ENCODE measurements around the gene TENT4B.
A peak's percentile ranks its signal among the peaks of the same experiment; 100 is the strongest.

Gene TENT4B

GRCh38 chr16:50259334-50260205 lies 106.5 kb downstream of the TENT4B start:
- peaks cover 55 to 70% (median 69%) of the 10 kb centered on the region in 10 experiments for H3K4me1 ChIP-seq
- TF ChIP-seq Cebpa-rat (IDR thresholded peaks at IDR 0.05), result peak in 5 of 11 experiments; percentile 41 to 64 (median 51); a peak in 6 of 22 replicates
- no peaks in the 10 kb centered on the region; a peak in 1 of 22 replicates for H3K27me3 ChIP-seq
- no peaks in the 10 kb centered on the region for H3K36me3 ChIP-seq
- H3K27ac ChIP-seq, result peak overlapping the region in 10 of 11 experiments; percentile 7 to 86 (median 76); a peak in 18 of 22 replicates
- peaks cover 0 to 7% (median 0%) of the 10 kb centered on the region in 11 experiments; a peak in 2 of 22 replicates for H3K9me3 ChIP-seq (replicated peaks in 1 of 11)
- H3K4me3 ChIP-seq, result peak overlapping the region in 8 of 10 experiments; percentile 6 to 45 (median 24); a peak in 10 of 20 replicates
- H3K4me2 ChIP-seq, result peak overlapping the region; percentile 77 to 100 (median 95)
- peaks cover 0 to 23% (median 0%) of the 10 kb centered on the region in 11 experiments; a peak in 4 of 22 replicates for H4K20me1 ChIP-seq
- H3K9ac ChIP-seq, result peak overlapping the region in 10 of 11 experiments; percentile 30 to 74 (median 64); a peak in 19 of 22 replicates

GRCh38 chr16:50260206-50261159 lies 107.4 kb downstream of the TENT4B start:
- H3K36me3 ChIP-seq, result no peaks in the 10 kb centered on the region
- H3K4me3 ChIP-seq, result peak overlapping the region in 3 of 10 experiments; percentile 14 to 26 (median 24); a peak in 4 of 20 replicates
- peak overlapping the region in 8 of 11 experiments; percentile 24 to 74 (median 66); a peak in 12 of 22 replicates for H3K9ac ChIP-seq
- peaks cover 0 to 23% (median 0%) of the 10 kb centered on the region in 11 experiments; a peak in 5 of 22 replicates for H4K20me1 ChIP-seq
- peaks cover 0 to 7% (median 0%) of the 10 kb centered on the region in 11 experiments; a peak in 2 of 22 replicates for H3K9me3 ChIP-seq (replicated peaks in 1 of 11)
- H3K27ac ChIP-seq, result peak overlapping the region in 8 of 11 experiments; percentile 72 to 86 (median 78); a peak in 15 of 22 replicates
- no peaks in the 10 kb centered on the region; a peak in 1 of 22 replicates for H3K27me3 ChIP-seq
- peaks cover 65 to 79% (median 78%) of the 10 kb centered on the region in 10 experiments for H3K4me1 ChIP-seq
- peak overlapping the region; percentile 77 to 100 (median 98) for H3K4me2 ChIP-seq
- no peak for TF ChIP-seq Cebpa-rat (IDR thresholded peaks at IDR 0.05)

- H3K9ac ChIP-seq, result peak overlapping the region in 7 of 11 experiments; percentile 14 to 42 (median 20); a peak in 7 of 22 replicates
- no peak for TF ChIP-seq Cebpa-rat (IDR thresholded peaks at IDR 0.05)
- peaks cover 0 to 23% (median 0%) of the 10 kb centered on the region in 11 experiments; a peak in 5 of 22 replicates for H4K20me1 ChIP-seq
- no peaks in the 10 kb centered on the region for H3K36me3 ChIP-seq
- H3K27ac ChIP-seq, result peak overlapping the region in 6 of 11 experiments; percentile 6 to 85 (median 52); a peak in 9 of 22 replicates
- H3K4me2 ChIP-seq, result peak overlapping the region; percentile 55 to 100 (median 98)
- H3K9me3 ChIP-seq (replicated peaks in 1 of 11), result peaks cover 0 to 7% (median 0%) of the 10 kb centered on the region in 11 experiments; a peak in 1 of 22 replicates
- H3K4me1 ChIP-seq, result peaks cover 72 to 87% (median 86%) of the 10 kb centered on the region in 10 experiments
- H3K4me3 ChIP-seq, result no peak overlapping the region; a peak in 1 of 20 replicates
- no peaks in the 10 kb centered on the region; a peak in 1 of 22 replicates for H3K27me3 ChIP-seq
These were observed 108.1 kb downstream of the TENT4B start for GRCh38 chr16:50261160-50261706.

- Histone ChIP-seq H3K4me1 (peaks cover 77 to 92% (median 91%) of the 10 kb centered on the region in 10 experiments), H3K27ac (peak overlapping the region in 7 of 11 experiments; percentile 6 to 85 (median 50); a peak in 11 of 22 replicates), H4K20me1 (peaks cover 0 to 24% (median 0%) of the 10 kb centered on the region in 11 experiments; a peak in 5 of 22 replicates), H3K27me3 (no peaks in the 10 kb centered on the region; a peak in 1 of 22 replicates), H3K4me2 (peak overlapping the region; percentile 55 to 100 (median 98)), H3K36me3 (no peaks in the 10 kb centered on the region), H3K9ac (peak overlapping the region in 8 of 11 experiments; percentile 14 to 42 (median 20); a peak in 7 of 22 replicates), H3K9me3 (replicated peaks in 1 of 11) (peaks cover 0 to 7% (median 0%) of the 10 kb centered on the region in 11 experiments; a peak in 1 of 22 replicates), H3K4me3 (no peak overlapping the region)
- TF ChIP-seq Cebpa-rat (IDR thresholded peaks at IDR 0.05), result no peak
These were observed 108.7 kb downstream of the TENT4B start for GRCh38 chr16:50261707-50262235.

- Histone ChIP-seq H3K9ac (peak overlapping the region in 3 of 11 experiments; percentile 11 to 37 (median 20); a peak in 2 of 22 replicates), H3K4me2 (peak overlapping the region; percentile 68 to 100 (median 98)), H3K27ac (peak overlapping the region in 7 of 11 experiments; percentile 38 to 90 (median 80); a peak in 12 of 22 replicates), H3K36me3 (no peaks in the 10 kb centered on the region), H4K20me1 (peaks cover 0 to 26% (median 0%) of the 10 kb centered on the region in 11 experiments; a peak in 5 of 22 replicates), H3K4me3 (no peak overlapping the region), H3K9me3 (replicated peaks in 1 of 11) (peaks cover 0 to 7% (median 0%) of the 10 kb centered on the region in 11 experiments; a peak in 1 of 22 replicates), H3K27me3 (no peaks in the 10 kb centered on the region; a peak in 1 of 22 replicates), H3K4me1 (peaks cover 93 to 100% (median 99%) of the 10 kb centered on the region in 10 experiments)
- TF ChIP-seq Cebpa-rat (IDR thresholded peaks at IDR 0.05), result no peak
These were observed 110.2 kb downstream of the TENT4B start for GRCh38 chr16:50263060-50263909.

- Histone ChIP-seq H3K4me1 (peaks cover 93 to 100% (median 99%) of the 10 kb centered on the region in 10 experiments), H3K4me3 (no peak overlapping the region), H3K9me3 (replicated peaks in 1 of 11) (peaks cover 0 to 7% (median 0%) of the 10 kb centered on the region in 11 experiments; a peak in 1 of 22 replicates), H3K27ac (peak overlapping the region in 9 of 11 experiments; percentile 38 to 90 (median 80); a peak in 17 of 22 replicates), H3K36me3 (no peaks in the 10 kb centered on the region), H3K9ac (peak overlapping the region in 3 of 11 experiments; percentile 11 to 37 (median 20); a peak in 3 of 22 replicates), H3K4me2 (peak overlapping the region; percentile 68 to 100 (median 98)), H3K27me3 (no peaks in the 10 kb centered on the region; a peak in 1 of 22 replicates), H4K20me1 (peaks cover 0 to 26% (median 0%) of the 10 kb centered on the region in 11 experiments; a peak in 6 of 22 replicates)
- TF ChIP-seq Cebpa-rat (IDR thresholded peaks at IDR 0.05), result no peak
These were observed 111.1 kb downstream of the TENT4B start for GRCh38 chr16:50263940-50264929.
